CD8-positive, alpha-beta memory T cell (primary cell): ENCODE measurements around the gene SELENOT. TPM values are rescaled to one million over a fixed set of nuclear protein-coding genes. Genes with fewer than 3 reads are reported as not detected.
A peak's percentile ranks its signal among the peaks of the same experiment; 100 is the strongest.

Experiments used
- CTCF ChIA-PET: fragments of 350-600 bp; sonication (Branson Sonifier 250); formaldehyde crosslinking; loops from one replicate; lab custom pipeline; 2021; ENCODE audit warnings: antibody characterized with exemption; lab: Charles Lee
- POLR2A ChIA-PET: fragments of 350-600 bp; sonication (Branson Sonifier 250); formaldehyde crosslinking; loops from one replicate; lab custom pipeline; 2021; ENCODE audit warnings: antibody characterized with exemption; lab: Charles Lee
- DNase-seq, 5 donors: peaks; one replicate each; pipeline versions ENCODE4 v3.0.0 to v3.0.0-alpha.2; 2020 to 2022; ENCODE audit warnings: mixed read lengths in 1 of 5
- H3K27ac ChIP-seq: one replicate; pipeline ENCODE4 v1.7.0; 2013; ENCODE audit warnings: low read depth, mild to moderate bottlenecking, low read length, moderate library complexity
- H3K27me3 ChIP-seq: 2 replicates; pipeline ENCODE4 v1.7.0; 2013; ENCODE audit warnings: low read length, mild to moderate bottlenecking; ENCODE audit not compliant: insufficient read depth, poor library complexity, severe bottlenecking
- H3K36me3 ChIP-seq: 2 replicates; pipeline ENCODE4 v1.7.0; 2013; ENCODE audit warnings: mild to moderate bottlenecking, low read length, moderate library complexity; ENCODE audit not compliant: insufficient read depth
- H3K4me1 ChIP-seq: 2 replicates; pipeline ENCODE4 v1.7.0; 2013; ENCODE audit warnings: mild to moderate bottlenecking, low read length, moderate library complexity; ENCODE audit not compliant: insufficient read depth
- H3K4me3 ChIP-seq: 2 replicates; pipeline ENCODE4 v1.7.0; 2013; ENCODE audit warnings: mild to moderate bottlenecking, low read length
- H3K9me3 ChIP-seq: 2 replicates; pipeline ENCODE4 v1.7.0; 2013; ENCODE audit warnings: mild to moderate bottlenecking, low read length
- H3K27ac Mint-ChIP-seq, 8 donors: one replicate each; pipeline ENCODE4 v1.8.0; 2020 to 2021; ENCODE audit warnings: mixed read lengths in 8 of 8, mild to moderate bottlenecking in 6 of 8, inconsistent platforms in 3 of 8, moderate library complexity in 3 of 8
- H3K27me3 Mint-ChIP-seq, 2 donors: one replicate each; pipeline ENCODE4 v1.8.0; 2020 to 2021; ENCODE audit warnings: mixed read lengths in 2 of 2, mild to moderate bottlenecking in 1 of 2, moderate library complexity in 1 of 2
- H3K36me3 Mint-ChIP-seq, 3 donors: one replicate each; pipeline ENCODE4 v1.8.0; 2020 to 2021; ENCODE audit warnings: mixed read lengths in 3 of 3, inconsistent platforms in 1 of 3, mild to moderate bottlenecking in 1 of 3
- H3K4me1 Mint-ChIP-seq, 3 donors: one replicate each; pipeline ENCODE4 v1.8.0; 2020 to 2021; ENCODE audit warnings: mixed read lengths in 3 of 3, inconsistent platforms in 1 of 3, mild to moderate bottlenecking in 1 of 3
- H3K4me3 Mint-ChIP-seq, 7 donors: one replicate each; pipeline ENCODE4 v1.8.0; 2020 to 2021; ENCODE audit warnings: mixed read lengths in 7 of 7, mild to moderate bottlenecking in 6 of 7, moderate library complexity in 4 of 7, inconsistent platforms in 2 of 7
- H3K9me3 Mint-ChIP-seq, 5 donors: one replicate each; pipeline ENCODE4 v1.8.0; 2020 to 2022; ENCODE audit warnings: mixed read lengths in 5 of 5, mild to moderate bottlenecking in 3 of 5, moderate library complexity in 2 of 5, inconsistent platforms in 1 of 5
- polyA plus RNA-seq: library from polyadenylated mRNA; unstranded; fragments of 300-500 nt; fragmentation: Illumina TruSeq; gene quantifications from one replicate; pipeline ENCODE4 v1.2.3, GENCODE V29; 2021
- total RNA-seq, 2 experiments: library from RNA; stranded (reverse); gene quantifications; one replicate each; pipeline ENCODE4 v1.2.3, GENCODE V29; 2021

SELENOT gene
- total and polyA plus RNA-seq, 3 experiments from 2014 or later, result 158 to 311 (median 162) TPM

- ChIA-PET CTCF (no interaction called here), POLR2A (no interaction called here)
- Mint-ChIP-seq H3K27me3 (no peaks in the 10 kb centered on the region), H3K36me3 (peaks cover 4 to 76% (median 15%) of the 10 kb centered on the region in 3 donors), H3K4me3 (no peak overlapping the region), H3K4me1 (peaks cover 7 to 30% (median 19%) of the 10 kb centered on the region in 3 donors), H3K27ac (peak overlapping the region in 2 of 8 donors; percentile 15 to 30), H3K9me3 (no peaks in the 10 kb centered on the region)
- Histone ChIP-seq H3K4me3 (no peak overlapping the region), H3K27ac (no peak overlapping the region), H3K4me1 (no peaks in the 10 kb centered on the region), H3K27me3 (no peaks in the 10 kb centered on the region), H3K9me3 (no peaks in the 10 kb centered on the region), H3K36me3 (peaks cover 11% of the 10 kb centered on the region)
- no peak for DNase-seq
Measured at GRCh38 chr3:150581174-150581573, 21.9 kb upstream of the SELENOT start.

GRCh38 chr3:150582620-150583019 is 20.5 kb upstream of the SELENOT start:
- H3K36me3 ChIP-seq, result peaks cover 11% of the 10 kb centered on the region
- peaks cover 0 to 70% (median 12%) of the 10 kb centered on the region in 3 donors for H3K36me3 Mint-ChIP-seq
- H3K27ac Mint-ChIP-seq, result peak overlapping the region in 3 of 8 donors; percentile 4 to 61 (median 36)
- H3K27ac ChIP-seq, result no peak overlapping the region
- H3K27me3 ChIP-seq, result no peaks in the 10 kb centered on the region
- H3K9me3 Mint-ChIP-seq, result no peaks in the 10 kb centered on the region
- H3K9me3 ChIP-seq, result no peaks in the 10 kb centered on the region
- H3K4me3 Mint-ChIP-seq, result no peak overlapping the region
- no peaks in the 10 kb centered on the region for H3K27me3 Mint-ChIP-seq
- POLR2A ChIA-PET, result interaction anchor here (0.5 kb wide), 1 partner anchor 11 kb away, joined by 3 read pairs; no protein-coding TSS in a partner anchor
- H3K4me3 ChIP-seq, result no peak overlapping the region
- no peak for DNase-seq
- H3K4me1 Mint-ChIP-seq, result peaks cover 0 to 16% (median 8%) of the 10 kb centered on the region in 3 donors
- no peaks in the 10 kb centered on the region for H3K4me1 ChIP-seq
- CTCF ChIA-PET, result no interaction called here

GRCh38 chr3:150583028-150583427 is 20.1 kb upstream of the SELENOT start:
- Histone ChIP-seq H3K4me1 (no peaks in the 10 kb centered on the region), H3K27me3 (no peaks in the 10 kb centered on the region), H3K9me3 (no peaks in the 10 kb centered on the region), H3K4me3 (no peak overlapping the region), H3K36me3 (peaks cover 11% of the 10 kb centered on the region), H3K27ac (no peak overlapping the region)
- no peaks in the 10 kb centered on the region for H3K27me3 Mint-ChIP-seq
- POLR2A ChIA-PET, result interaction anchor here (0.5 kb wide), 1 partner anchor 11 kb away, joined by 3 read pairs; no protein-coding TSS in a partner anchor
- peak overlapping the region in 1 of 8 donors; percentile 10 for H3K27ac Mint-ChIP-seq
- CTCF ChIA-PET, result no interaction called here
- no peaks in the 10 kb centered on the region for H3K9me3 Mint-ChIP-seq
- no peak overlapping the region for H3K4me3 Mint-ChIP-seq
- H3K36me3 Mint-ChIP-seq, result peaks cover 0 to 67% (median 12%) of the 10 kb centered on the region in 3 donors
- DNase-seq, result no peak
- H3K4me1 Mint-ChIP-seq, result peaks cover 0 to 12% (median 6%) of the 10 kb centered on the region in 3 donors

GRCh38 chr3:150588027-150588830 is 14.9 kb upstream of the SELENOT start:
- ChIA-PET POLR2A (interaction anchor here (1.4 kb wide), 1 partner anchor 15 kb away, joined by 3 read pairs; the partner anchor contains the start of gene SELENOT), CTCF (no interaction called here)
- H3K27ac ChIP-seq, result no peak overlapping the region
- Mint-ChIP-seq H3K9me3 (no peaks in the 10 kb centered on the region), H3K27me3 (no peaks in the 10 kb centered on the region), H3K27ac (peak overlapping the region in 7 of 8 donors; percentile 14 to 85 (median 38)), H3K36me3 (peaks cover 0 to 34% (median 6%) of the 10 kb centered on the region in 3 donors), H3K4me3 (no peak overlapping the region), H3K4me1 (peaks cover 3 to 13% (median 9%) of the 10 kb centered on the region in 3 donors)
- no peaks in the 10 kb centered on the region for H3K4me1 ChIP-seq
- H3K36me3 ChIP-seq, result peaks cover 11% of the 10 kb centered on the region
- H3K4me3 ChIP-seq, result no peak overlapping the region
- H3K9me3 ChIP-seq, result no peaks in the 10 kb centered on the region
- no peaks in the 10 kb centered on the region for H3K27me3 ChIP-seq
- DNase-seq, result no peak

GRCh38 chr3:150589759-150590158 is 13.4 kb upstream of the SELENOT start:
- no peak for DNase-seq
- Mint-ChIP-seq H3K36me3 (peaks cover 0 to 22% (median 4%) of the 10 kb centered on the region in 3 donors), H3K4me3 (no peak overlapping the region), H3K27me3 (no peaks in the 10 kb centered on the region), H3K4me1 (peaks cover 3 to 13% (median 9%) of the 10 kb centered on the region in 3 donors), H3K9me3 (no peaks in the 10 kb centered on the region), H3K27ac (peak overlapping the region in 5 of 8 donors; percentile 3 to 71 (median 25))
- H3K27ac ChIP-seq, result no peak overlapping the region
- H3K36me3 ChIP-seq, result peaks cover 11% of the 10 kb centered on the region
- POLR2A ChIA-PET, result no interaction called here
- no peaks in the 10 kb centered on the region for H3K9me3 ChIP-seq
- CTCF ChIA-PET, result interaction anchor here (1.0 kb wide), 1 partner anchor 46 kb away, joined by 4 read pairs; no protein-coding TSS in a partner anchor
- H3K27me3 ChIP-seq, result no peaks in the 10 kb centered on the region
- no peaks in the 10 kb centered on the region for H3K4me1 ChIP-seq
- H3K4me3 ChIP-seq, result no peak overlapping the region

GRCh38 chr3:150594150-150594549 is 9.0 kb upstream of the SELENOT start:
- H3K36me3 ChIP-seq, result no peaks in the 10 kb centered on the region
- DNase-seq, result no peak
- H3K27ac ChIP-seq, result no peak overlapping the region
- Mint-ChIP-seq H3K9me3 (no peaks in the 10 kb centered on the region), H3K27me3 (no peaks in the 10 kb centered on the region), H3K36me3 (peaks cover 0 to 2% (median 0%) of the 10 kb centered on the region in 3 donors), H3K27ac (peak overlapping the region in 1 of 8 donors; percentile 23), H3K4me3 (no peak overlapping the region), H3K4me1 (peaks cover 0 to 4% (median 0%) of the 10 kb centered on the region in 3 donors)
- no peaks in the 10 kb centered on the region for H3K4me1 ChIP-seq
- no peaks in the 10 kb centered on the region for H3K9me3 ChIP-seq
- H3K4me3 ChIP-seq, result no peak overlapping the region
- CTCF ChIA-PET, result interaction anchor here (1.0 to 1.3 kb wide), 2 partner anchors 8 to 110 kb away, joined by 4 read pairs; partner anchors contain the start of genes ERICH6 and SELENOT
- H3K27me3 ChIP-seq, result no peaks in the 10 kb centered on the region
- POLR2A ChIA-PET, result interaction anchor here (1.2 kb wide), 1 partner anchor 9 kb away, joined by 4 read pairs; the partner anchor contains the start of gene SELENOT

- no peaks in the 10 kb centered on the region for H3K9me3 Mint-ChIP-seq
- no peaks in the 10 kb centered on the region for H3K9me3 ChIP-seq
- peaks cover 6% of the 10 kb centered on the region for H3K4me1 ChIP-seq
- peaks cover under 1 to 7% (median 3%) of the 10 kb centered on the region in 3 donors for H3K36me3 Mint-ChIP-seq
- POLR2A ChIA-PET, result no interaction called here
- no peak overlapping the region for H3K4me3 ChIP-seq
- H3K27me3 Mint-ChIP-seq, result no peaks in the 10 kb centered on the region
- CTCF ChIA-PET, result no interaction called here
- no peaks in the 10 kb centered on the region for H3K27me3 ChIP-seq
- no peaks in the 10 kb centered on the region for H3K36me3 ChIP-seq
- no peak overlapping the region for H3K27ac ChIP-seq
- H3K4me1 Mint-ChIP-seq, result peaks cover 14 to 30% (median 28%) of the 10 kb centered on the region in 3 donors
- H3K4me3 Mint-ChIP-seq, result no peak overlapping the region
- DNase-seq, result no peak
- H3K27ac Mint-ChIP-seq, result no peak overlapping the region
Measured at GRCh38 chr3:150597646-150598045, 5.5 kb upstream of the SELENOT start.
